HEK293 (cell line): ENCODE data around the gene SNN.

Experiments
- CTCF ChIA-PET: fragments of 350-600 bp; formaldehyde crosslinking; extraction: SDS; loops from one replicate; lab custom pipeline; 2021; ENCODE audit warnings: antibody characterized with exemption; lab: Yijun Ruan, JAX
- POLR2A ChIA-PET: fragments of 300-600 bp; formaldehyde crosslinking; extraction: SDS; loops from one replicate; lab custom pipeline; 2020; ENCODE audit warnings: antibody characterized with exemption, inconsistent platforms; lab: Yijun Ruan, JAX
- H3K27ac ChIP-seq: fragments of 200-500 bp; sonication (Bioruptor generic); 2 replicates; pipeline ENCODE4 v1.5.1; 2014; ENCODE audit warnings: low read depth, low read length, control low read depth, inconsistent platforms; ENCODE audit errors: extremely low read depth
- H3K36me3 ChIP-seq, 2 experiments: fragments of 200-500 bp in 1 of 2; sonication (Bioruptor generic) in 1 of 2; 1 replicate in 1 of 2; 2 replicates in 1 of 2; pipeline ENCODE4 v1.5.1; 2014 to 2017; ENCODE audit warnings: inconsistent platforms in 2 of 2, low read length in 2 of 2; ENCODE audit not compliant: control insufficient read depth in 2 of 2, insufficient read depth in 1 of 2
- H3K4me1 ChIP-seq: fragments of 200-500 bp; sonication (Bioruptor generic); 2 replicates; pipeline ENCODE4 v1.5.1; 2014; ENCODE audit warnings: mild to moderate bottlenecking, low read length, inconsistent platforms; ENCODE audit not compliant: control insufficient read depth, insufficient read depth
- H3K4me3 ChIP-seq: 2 replicates; pipeline ENCODE4 v1.5.1; 2011; ENCODE audit warnings: low read depth, mild to moderate bottlenecking, control low read depth, low read length, moderate library complexity
- H3K9me3 ChIP-seq: fragments of 200-500 bp; sonication (Bioruptor generic); 2 replicates; pipeline ENCODE4 v1.5.1; 2014; ENCODE audit warnings: low read depth, low read length, inconsistent platforms; ENCODE audit not compliant: control insufficient read depth, insufficient read depth
- FEZF1 ChIP-seq: fragments of 450-650 bp; formaldehyde crosslinking; IDR thresholded peaks from 2 replicates; pipeline ENCODE4 v1.5.1; 2016; ENCODE audit warnings: missing biosample characterization, missing genetic modification characterization
- GLI2 ChIP-seq: fragments of 450-650 bp; formaldehyde crosslinking; IDR thresholded peaks from 2 replicates; pipeline ENCODE4; 2017; ENCODE audit warnings: missing biosample characterization, missing genetic modification characterization, low read depth, borderline replicate concordance
- GLI4 ChIP-seq: fragments of 450-650 bp; formaldehyde crosslinking; IDR thresholded peaks from 2 replicates; pipeline ENCODE4 v1.5.1; 2016; ENCODE audit warnings: missing biosample characterization, missing genetic modification characterization
- KLF16 ChIP-seq: fragments of 450-650 bp; formaldehyde crosslinking; IDR thresholded peaks from 2 replicates; pipeline ENCODE4 v1.5.1; 2017; ENCODE audit warnings: missing biosample characterization, missing genetic modification characterization
- MEIS1 ChIP-seq: sonication (generic); formaldehyde crosslinking; IDR thresholded peaks from 2 replicates; pipeline ENCODE4 v1.8.1; 2022; ENCODE audit warnings: missing genetic modification reagents, mild to moderate bottlenecking, borderline replicate concordance
- MYNN ChIP-seq: fragments of 450-650 bp; formaldehyde crosslinking; IDR thresholded peaks from 2 replicates; pipeline ENCODE4 v1.5.1; 2016; ENCODE audit warnings: missing biosample characterization, missing genetic modification characterization, borderline replicate concordance
- YY1 ChIP-seq: fragments of 450-650 bp; formaldehyde crosslinking; IDR thresholded peaks from 2 replicates; pipeline ENCODE4 v1.5.1; 2018; ENCODE audit warnings: missing biosample characterization, missing genetic modification characterization
- ZBTB6 ChIP-seq: fragments of 450-650 bp; formaldehyde crosslinking; IDR thresholded peaks from 2 replicates; pipeline ENCODE4 v1.5.1; 2017; ENCODE audit warnings: missing biosample characterization, missing genetic modification characterization
- ZNF138 ChIP-seq: fragments of 450-650 bp; formaldehyde crosslinking; IDR thresholded peaks from 2 replicates; pipeline ENCODE4 v1.5.1; 2016; ENCODE audit warnings: missing biosample characterization, missing genetic modification characterization, borderline replicate concordance
- ZNF26 ChIP-seq: fragments of 450-650 bp; formaldehyde crosslinking; IDR thresholded peaks from 2 replicates; pipeline ENCODE4 v1.5.1; 2016; ENCODE audit warnings: missing biosample characterization, missing genetic modification characterization
- ZNF266 ChIP-seq: fragments of 450-650 bp; formaldehyde crosslinking; IDR thresholded peaks from 2 replicates; pipeline ENCODE4 v1.5.1; 2016; ENCODE audit warnings: missing biosample characterization, missing genetic modification characterization, low read depth
- ZNF302 ChIP-seq: fragments of 450-650 bp; formaldehyde crosslinking; IDR thresholded peaks from 2 replicates; pipeline ENCODE4 v1.5.1; 2016; ENCODE audit warnings: missing biosample characterization, missing genetic modification characterization, low read depth
- ZNF391 ChIP-seq: fragments of 450-650 bp; formaldehyde crosslinking; IDR thresholded peaks from 2 replicates; pipeline ENCODE4 v1.5.1; 2016; ENCODE audit warnings: low read depth, missing biosample characterization, missing genetic modification characterization, borderline replicate concordance
- ZNF473 ChIP-seq: fragments of 450-650 bp; formaldehyde crosslinking; IDR thresholded peaks from 2 replicates; pipeline ENCODE4 v1.5.1; 2017; ENCODE audit warnings: missing biosample characterization, missing genetic modification characterization
- ZNF529 ChIP-seq: fragments of 450-650 bp; formaldehyde crosslinking; IDR thresholded peaks from 2 replicates; pipeline ENCODE4 v1.5.1; 2017; ENCODE audit warnings: missing genetic modification characterization, missing biosample characterization; ENCODE audit not compliant: insufficient replicate concordance
- ZNF747 ChIP-seq: fragments of 450-650 bp; formaldehyde crosslinking; IDR thresholded peaks from 2 replicates; pipeline ENCODE4 v1.5.1; 2016; ENCODE audit warnings: missing biosample characterization, missing genetic modification characterization
- ZSCAN23 ChIP-seq: fragments of 450-650 bp; formaldehyde crosslinking; IDR thresholded peaks from 2 replicates; pipeline ENCODE4 v1.5.1; 2016; ENCODE audit warnings: missing biosample characterization, missing genetic modification characterization
- TF ChIP-seq, protein P1 (sequence below): fragments of 450-650 bp; formaldehyde crosslinking; IDR thresholded peaks from 2 replicates; pipeline ENCODE4 v1.5.0; 2017; ENCODE audit warnings: missing biosample characterization, missing genetic modification characterization, borderline replicate concordance
- TF ChIP-seq, protein P2 (sequence below): fragments of 450-650 bp; formaldehyde crosslinking; IDR thresholded peaks from 2 replicates; pipeline ENCODE4 v1.5.1; 2016; ENCODE audit warnings: missing biosample characterization, missing genetic modification characterization, borderline replicate concordance

SNN gene

GRCh38 chr16:11726008-11726407, 57.8 kb downstream of the SNN start:
- no peak overlapping the region for H3K4me3 ChIP-seq
- peaks cover 6% of the 10 kb centered on the region; the same call in 1 of the 2 replicates for H3K4me1 ChIP-seq
- TF ChIP-seq ZNF266 (tag by site-specific recombination) = no peak
- no peak for TF ChIP-seq ZNF302 (tag by site-specific recombination)
- TF ChIP-seq KLF16 (tag by site-specific recombination) = no peak
- no peak for TF ChIP-seq ZNF747 (tag by site-specific recombination)
- TF ChIP-seq ZSCAN23 = no peak
- TF ChIP-seq, protein P1, sequence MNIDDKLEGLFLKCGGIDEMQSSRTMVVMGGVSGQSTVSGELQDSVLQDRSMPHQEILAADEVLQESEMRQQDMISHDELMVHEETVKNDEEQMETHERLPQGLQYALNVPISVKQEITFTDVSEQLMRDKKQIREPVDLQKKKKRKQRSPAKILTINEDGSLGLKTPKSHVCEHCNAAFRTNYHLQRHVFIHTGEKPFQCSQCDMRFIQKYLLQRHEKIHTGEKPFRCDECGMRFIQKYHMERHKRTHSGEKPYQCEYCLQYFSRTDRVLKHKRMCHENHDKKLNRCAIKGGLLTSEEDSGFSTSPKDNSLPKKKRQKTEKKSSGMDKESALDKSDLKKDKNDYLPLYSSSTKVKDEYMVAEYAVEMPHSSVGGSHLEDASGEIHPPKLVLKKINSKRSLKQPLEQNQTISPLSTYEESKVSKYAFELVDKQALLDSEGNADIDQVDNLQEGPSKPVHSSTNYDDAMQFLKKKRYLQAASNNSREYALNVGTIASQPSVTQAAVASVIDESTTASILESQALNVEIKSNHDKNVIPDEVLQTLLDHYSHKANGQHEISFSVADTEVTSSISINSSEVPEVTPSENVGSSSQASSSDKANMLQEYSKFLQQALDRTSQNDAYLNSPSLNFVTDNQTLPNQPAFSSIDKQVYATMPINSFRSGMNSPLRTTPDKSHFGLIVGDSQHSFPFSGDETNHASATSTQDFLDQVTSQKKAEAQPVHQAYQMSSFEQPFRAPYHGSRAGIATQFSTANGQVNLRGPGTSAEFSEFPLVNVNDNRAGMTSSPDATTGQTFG (tag by site-specific recombination) = no peak
- no peak for TF ChIP-seq GLI4 (tag by site-specific recombination)
- no peak for TF ChIP-seq ZNF529 (tag by site-specific recombination)
- no peak for TF ChIP-seq ZBTB6 (tag by site-specific recombination)
- TF ChIP-seq ZNF391 (tag by site-specific recombination) = no peak
- no peak for TF ChIP-seq MEIS1 (CRISPR knock-in tag)
- TF ChIP-seq GLI2 (tag by site-specific recombination) = no peak
- no peak for TF ChIP-seq ZNF138 (tag by site-specific recombination)
- TF ChIP-seq YY1 = no peak
- TF ChIP-seq ZNF26 (tag by site-specific recombination) = no peak
- TF ChIP-seq FEZF1 = no peak
- TF ChIP-seq ZNF473 (tag by site-specific recombination) = no peak
- no peak for TF ChIP-seq MYNN
- TF ChIP-seq, protein P2, sequence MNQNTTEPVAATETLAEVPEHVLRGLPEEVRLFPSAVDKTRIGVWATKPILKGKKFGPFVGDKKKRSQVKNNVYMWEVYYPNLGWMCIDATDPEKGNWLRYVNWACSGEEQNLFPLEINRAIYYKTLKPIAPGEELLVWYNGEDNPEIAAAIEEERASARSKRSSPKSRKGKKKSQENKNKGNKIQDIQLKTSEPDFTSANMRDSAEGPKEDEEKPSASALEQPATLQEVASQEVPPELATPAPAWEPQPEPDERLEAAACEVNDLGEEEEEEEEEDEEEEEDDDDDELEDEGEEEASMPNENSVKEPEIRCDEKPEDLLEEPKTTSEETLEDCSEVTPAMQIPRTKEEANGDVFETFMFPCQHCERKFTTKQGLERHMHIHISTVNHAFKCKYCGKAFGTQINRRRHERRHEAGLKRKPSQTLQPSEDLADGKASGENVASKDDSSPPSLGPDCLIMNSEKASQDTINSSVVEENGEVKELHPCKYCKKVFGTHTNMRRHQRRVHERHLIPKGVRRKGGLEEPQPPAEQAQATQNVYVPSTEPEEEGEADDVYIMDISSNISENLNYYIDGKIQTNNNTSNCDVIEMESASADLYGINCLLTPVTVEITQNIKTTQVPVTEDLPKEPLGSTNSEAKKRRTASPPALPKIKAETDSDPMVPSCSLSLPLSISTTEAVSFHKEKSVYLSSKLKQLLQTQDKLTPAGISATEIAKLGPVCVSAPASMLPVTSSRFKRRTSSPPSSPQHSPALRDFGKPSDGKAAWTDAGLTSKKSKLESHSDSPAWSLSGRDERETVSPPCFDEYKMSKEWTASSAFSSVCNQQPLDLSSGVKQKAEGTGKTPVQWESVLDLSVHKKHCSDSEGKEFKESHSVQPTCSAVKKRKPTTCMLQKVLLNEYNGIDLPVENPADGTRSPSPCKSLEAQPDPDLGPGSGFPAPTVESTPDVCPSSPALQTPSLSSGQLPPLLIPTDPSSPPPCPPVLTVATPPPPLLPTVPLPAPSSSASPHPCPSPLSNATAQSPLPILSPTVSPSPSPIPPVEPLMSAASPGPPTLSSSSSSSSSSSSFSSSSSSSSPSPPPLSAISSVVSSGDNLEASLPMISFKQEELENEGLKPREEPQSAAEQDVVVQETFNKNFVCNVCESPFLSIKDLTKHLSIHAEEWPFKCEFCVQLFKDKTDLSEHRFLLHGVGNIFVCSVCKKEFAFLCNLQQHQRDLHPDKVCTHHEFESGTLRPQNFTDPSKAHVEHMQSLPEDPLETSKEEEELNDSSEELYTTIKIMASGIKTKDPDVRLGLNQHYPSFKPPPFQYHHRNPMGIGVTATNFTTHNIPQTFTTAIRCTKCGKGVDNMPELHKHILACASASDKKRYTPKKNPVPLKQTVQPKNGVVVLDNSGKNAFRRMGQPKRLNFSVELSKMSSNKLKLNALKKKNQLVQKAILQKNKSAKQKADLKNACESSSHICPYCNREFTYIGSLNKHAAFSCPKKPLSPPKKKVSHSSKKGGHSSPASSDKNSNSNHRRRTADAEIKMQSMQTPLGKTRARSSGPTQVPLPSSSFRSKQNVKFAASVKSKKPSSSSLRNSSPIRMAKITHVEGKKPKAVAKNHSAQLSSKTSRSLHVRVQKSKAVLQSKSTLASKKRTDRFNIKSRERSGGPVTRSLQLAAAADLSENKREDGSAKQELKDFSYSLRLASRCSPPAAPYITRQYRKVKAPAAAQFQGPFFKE (tag by site-specific recombination) = no peak
- peaks cover 21 to 84% of the 10 kb centered on the region in 2 experiments; a peak in 2 of 3 replicates for H3K36me3 ChIP-seq
- CTCF ChIA-PET = interaction anchor here (1.2 to 1.5 kb wide), 2 partner anchors 15 to 71 kb away, joined by 3 to 4 read pairs; partner anchors contain the start of gene ZC3H7A
- H3K27ac ChIP-seq = no peak overlapping the region
- H3K9me3 ChIP-seq = no peaks in the 10 kb centered on the region
- POLR2A ChIA-PET = no interaction called here
